C4-2B (cell line): Measurements from ENCODE around the gene CARM1.

Experiments
- CTCF ChIP-seq: fragments of 450-650 bp; conservative IDR thresholded peaks from 2 replicates; pipeline ENCODE4 v1.5.1; 2017; ENCODE audit warnings: mild to moderate bottlenecking
- ZFX ChIP-seq: fragments of 450-650 bp; IDR thresholded peaks from 2 replicates; pipeline ENCODE4 v1.6.1; 2017

GRCh38 chr19:10898633-10899032 is 27.3 kb downstream of the CARM1 start:
- no peak for TF ChIP-seq CTCF
- TF ChIP-seq ZFX: no peak
